Progenitor cell of endocrine pancreas (in vitro differentiated cells): ENCODE results near the gene LCMT2. TPM values are rescaled to one million over a fixed set of nuclear protein-coding genes. Genes with fewer than 3 reads are reported as not detected.

Source experiments
- DNase-seq: peaks from one replicate; pipeline ENCODE4 v3.0.0; 2021; ENCODE audit warnings: low spot score; ENCODE audit not compliant: unreplicated experiment
- H3K27ac Mint-ChIP-seq: 2 replicates; pipeline ENCODE4 v1.8.0; 2021; ENCODE audit warnings: mild to moderate bottlenecking, moderate library complexity, mixed read lengths
- H3K27me3 Mint-ChIP-seq: 2 replicates; pipeline ENCODE4 v1.8.0; 2021; ENCODE audit warnings: mixed read lengths
- H3K36me3 Mint-ChIP-seq: 2 replicates; pipeline ENCODE4 v1.8.0; 2022; ENCODE audit warnings: mixed read lengths; ENCODE audit not compliant: insufficient read depth
- H3K4me1 Mint-ChIP-seq: 2 replicates; pipeline ENCODE4 v1.8.0; 2021; ENCODE audit warnings: low read depth, mixed read lengths
- H3K4me3 Mint-ChIP-seq: 2 replicates; pipeline ENCODE4 v1.8.0; 2021; ENCODE audit warnings: low read depth, mild to moderate bottlenecking, moderate library complexity, mixed read lengths
- H3K9me3 Mint-ChIP-seq: 2 replicates; pipeline ENCODE4 v1.8.0; 2021; ENCODE audit warnings: low read depth, mixed read lengths
- long read RNA-seq: library from polyadenylated mRNA; unstranded; transcript quantifications from one replicate; pipeline ENCODE4 v2.0.0, GENCODE V29; 2020
- total RNA-seq: library from RNA; stranded (reverse); gene quantifications from 2 replicates; pipeline ENCODE4 v1.2.1, GENCODE V29; 2021
- TF ChIP-seq, protein P1 (sequence below): fragments of 200-600 bp; sonication (generic); IDR thresholded peaks from one replicate; pipeline ENCODE4 v1.5.0; 2021; ENCODE audit warnings: antibody characterized with exemption, mild to moderate bottlenecking; ENCODE audit not compliant: unreplicated experiment

Gene LCMT2, protein sequence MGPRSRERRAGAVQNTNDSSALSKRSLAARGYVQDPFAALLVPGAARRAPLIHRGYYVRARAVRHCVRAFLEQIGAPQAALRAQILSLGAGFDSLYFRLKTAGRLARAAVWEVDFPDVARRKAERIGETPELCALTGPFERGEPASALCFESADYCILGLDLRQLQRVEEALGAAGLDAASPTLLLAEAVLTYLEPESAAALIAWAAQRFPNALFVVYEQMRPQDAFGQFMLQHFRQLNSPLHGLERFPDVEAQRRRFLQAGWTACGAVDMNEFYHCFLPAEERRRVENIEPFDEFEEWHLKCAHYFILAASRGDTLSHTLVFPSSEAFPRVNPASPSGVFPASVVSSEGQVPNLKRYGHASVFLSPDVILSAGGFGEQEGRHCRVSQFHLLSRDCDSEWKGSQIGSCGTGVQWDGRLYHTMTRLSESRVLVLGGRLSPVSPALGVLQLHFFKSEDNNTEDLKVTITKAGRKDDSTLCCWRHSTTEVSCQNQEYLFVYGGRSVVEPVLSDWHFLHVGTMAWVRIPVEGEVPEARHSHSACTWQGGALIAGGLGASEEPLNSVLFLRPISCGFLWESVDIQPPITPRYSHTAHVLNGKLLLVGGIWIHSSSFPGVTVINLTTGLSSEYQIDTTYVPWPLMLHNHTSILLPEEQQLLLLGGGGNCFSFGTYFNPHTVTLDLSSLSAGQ
- total RNA-seq = 11.0 and 11.5 TPM in 2 replicates
- long read RNA-seq, full-length matches to known transcripts = 44 of 44 reads
- long read RNA-seq, partial matches to known transcripts = 0 of 44 reads
- long read RNA-seq, other reads (novel, unspliced or antisense) = 0 of 44 reads

DNA sequence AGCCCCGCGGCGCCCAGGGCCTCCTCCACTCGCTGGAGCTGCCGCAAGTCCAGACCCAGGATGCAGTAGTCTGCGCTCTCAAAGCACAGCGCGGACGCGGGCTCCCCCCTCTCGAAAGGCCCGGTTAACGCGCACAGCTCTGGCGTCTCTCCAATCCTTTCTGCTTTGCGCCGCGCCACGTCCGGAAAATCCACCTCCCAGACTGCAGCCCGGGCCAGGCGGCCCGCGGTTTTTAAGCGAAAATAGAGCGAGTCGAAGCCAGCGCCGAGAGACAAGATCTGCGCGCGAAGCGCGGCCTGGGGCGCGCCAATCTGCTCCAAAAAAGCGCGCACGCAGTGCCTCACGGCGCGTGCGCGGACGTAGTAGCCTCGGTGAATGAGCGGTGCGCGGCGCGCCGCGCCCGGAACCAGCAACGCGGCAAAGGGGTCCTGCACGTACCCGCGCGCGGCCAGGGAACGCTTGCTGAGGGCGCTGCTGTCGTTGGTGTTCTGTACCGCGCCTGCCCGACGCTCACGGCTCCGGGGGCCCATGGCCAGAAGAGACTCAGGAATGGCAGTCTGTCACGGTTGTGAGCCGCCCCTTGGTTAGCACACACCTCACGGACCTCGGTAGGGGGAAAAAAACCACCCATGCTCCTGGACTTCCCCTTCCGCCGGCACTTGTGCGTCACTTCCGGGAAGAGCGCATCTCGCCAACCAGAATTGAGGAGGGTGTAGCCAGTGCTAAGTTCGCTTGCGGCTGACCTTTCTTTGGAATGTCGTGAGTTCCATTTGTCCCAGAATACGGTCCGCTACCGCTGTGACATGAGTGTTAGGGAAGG is at the start of gene LCMT2:
LCMT2 (minus strand) TSS at position 614 of the 820 bp plus-strand sequence; CDS start at position 530, 84 bp downstream.
- TF ChIP-seq, protein P1, sequence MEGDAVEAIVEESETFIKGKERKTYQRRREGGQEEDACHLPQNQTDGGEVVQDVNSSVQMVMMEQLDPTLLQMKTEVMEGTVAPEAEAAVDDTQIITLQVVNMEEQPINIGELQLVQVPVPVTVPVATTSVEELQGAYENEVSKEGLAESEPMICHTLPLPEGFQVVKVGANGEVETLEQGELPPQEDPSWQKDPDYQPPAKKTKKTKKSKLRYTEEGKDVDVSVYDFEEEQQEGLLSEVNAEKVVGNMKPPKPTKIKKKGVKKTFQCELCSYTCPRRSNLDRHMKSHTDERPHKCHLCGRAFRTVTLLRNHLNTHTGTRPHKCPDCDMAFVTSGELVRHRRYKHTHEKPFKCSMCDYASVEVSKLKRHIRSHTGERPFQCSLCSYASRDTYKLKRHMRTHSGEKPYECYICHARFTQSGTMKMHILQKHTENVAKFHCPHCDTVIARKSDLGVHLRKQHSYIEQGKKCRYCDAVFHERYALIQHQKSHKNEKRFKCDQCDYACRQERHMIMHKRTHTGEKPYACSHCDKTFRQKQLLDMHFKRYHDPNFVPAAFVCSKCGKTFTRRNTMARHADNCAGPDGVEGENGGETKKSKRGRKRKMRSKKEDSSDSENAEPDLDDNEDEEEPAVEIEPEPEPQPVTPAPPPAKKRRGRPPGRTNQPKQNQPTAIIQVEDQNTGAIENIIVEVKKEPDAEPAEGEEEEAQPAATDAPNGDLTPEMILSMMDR = no peak
- H3K27ac Mint-ChIP-seq = peak within 1 kb of the TSS; percentile 97
- DNase-seq = peak; percentile 65
- peaks cover 6% of the 10 kb centered on the region for H3K27me3 Mint-ChIP-seq
- peak within 1 kb of the TSS; percentile 92 for H3K4me3 Mint-ChIP-seq
- no peaks in the 10 kb centered on the region for H3K9me3 Mint-ChIP-seq
- peaks cover 16% of the 10 kb centered on the region for H3K4me1 Mint-ChIP-seq
- peaks cover 5% of the 10 kb centered on the region for H3K36me3 Mint-ChIP-seq

DNA sequence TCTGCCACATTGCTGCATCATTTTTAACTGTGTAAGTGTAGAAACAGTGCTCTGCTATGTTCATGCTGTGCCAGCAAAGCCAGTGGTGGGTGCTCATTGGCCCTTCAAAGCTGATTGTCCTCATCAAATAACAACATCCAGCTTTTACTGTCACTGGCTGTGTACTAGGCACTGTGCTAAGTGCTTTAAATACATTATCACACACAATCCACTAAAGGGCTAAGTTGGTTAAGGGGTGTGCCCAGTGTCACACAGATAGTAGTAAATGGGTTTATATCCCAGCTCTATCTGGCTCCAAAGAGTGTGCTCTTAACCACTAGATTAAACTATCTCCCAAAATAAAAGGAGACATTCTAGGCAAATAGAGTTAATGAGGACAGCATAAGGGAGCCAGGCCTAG is 48.2 kb upstream of the LCMT2 start:
- Mint-ChIP-seq H3K36me3 (peaks cover 34% of the 10 kb centered on the region), H3K27ac (no peak overlapping the region), H3K4me3 (no peak overlapping the region), H3K27me3 (no peaks in the 10 kb centered on the region), H3K4me1 (no peaks in the 10 kb centered on the region), H3K9me3 (no peaks in the 10 kb centered on the region)
- DNase-seq = no peak
- TF ChIP-seq, protein P1 = no peak

DNA sequence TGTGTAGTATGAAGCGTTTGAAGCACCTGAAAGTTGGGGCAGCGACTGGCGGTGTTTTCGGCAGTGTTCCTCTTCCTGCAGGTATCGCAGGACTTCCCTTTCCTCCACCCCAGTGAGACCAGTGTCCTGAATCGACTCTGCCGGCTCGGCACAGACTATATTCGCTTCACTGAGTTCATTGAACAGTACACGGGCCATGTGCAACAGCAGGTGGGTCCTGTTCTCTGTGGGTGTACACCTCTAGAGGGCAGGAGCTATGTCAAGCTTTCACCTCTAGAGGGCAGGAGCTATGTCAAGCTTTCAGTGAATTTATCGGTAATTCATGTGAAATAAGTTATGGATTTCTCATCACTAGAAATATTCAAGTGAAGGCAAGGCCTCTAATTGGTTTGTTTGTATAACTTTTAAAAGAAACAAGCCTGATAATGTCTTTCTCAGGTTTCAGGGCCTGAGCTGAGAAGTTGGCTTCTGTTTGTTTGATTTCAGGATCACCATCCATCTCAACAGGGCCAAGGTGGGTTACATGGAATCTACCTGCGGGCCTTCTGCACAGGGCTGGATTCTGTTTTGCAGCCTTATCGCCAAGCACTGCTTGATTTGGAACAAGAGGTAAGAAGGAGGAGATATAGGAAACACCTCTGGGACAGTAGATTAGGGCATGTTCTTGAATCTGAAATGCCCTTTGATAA is 45.8 kb upstream of the LCMT2 start:
- H3K27me3 Mint-ChIP-seq = no peaks in the 10 kb centered on the region
- TF ChIP-seq, protein P1 = peak; percentile 74
- H3K27ac Mint-ChIP-seq = no peak overlapping the region
- peaks cover 9% of the 10 kb centered on the region for H3K4me1 Mint-ChIP-seq
- peaks cover 25% of the 10 kb centered on the region for H3K36me3 Mint-ChIP-seq
- no peaks in the 10 kb centered on the region for H3K9me3 Mint-ChIP-seq
- peak; percentile 12 for DNase-seq
- no peak overlapping the region for H3K4me3 Mint-ChIP-seq

DNA sequence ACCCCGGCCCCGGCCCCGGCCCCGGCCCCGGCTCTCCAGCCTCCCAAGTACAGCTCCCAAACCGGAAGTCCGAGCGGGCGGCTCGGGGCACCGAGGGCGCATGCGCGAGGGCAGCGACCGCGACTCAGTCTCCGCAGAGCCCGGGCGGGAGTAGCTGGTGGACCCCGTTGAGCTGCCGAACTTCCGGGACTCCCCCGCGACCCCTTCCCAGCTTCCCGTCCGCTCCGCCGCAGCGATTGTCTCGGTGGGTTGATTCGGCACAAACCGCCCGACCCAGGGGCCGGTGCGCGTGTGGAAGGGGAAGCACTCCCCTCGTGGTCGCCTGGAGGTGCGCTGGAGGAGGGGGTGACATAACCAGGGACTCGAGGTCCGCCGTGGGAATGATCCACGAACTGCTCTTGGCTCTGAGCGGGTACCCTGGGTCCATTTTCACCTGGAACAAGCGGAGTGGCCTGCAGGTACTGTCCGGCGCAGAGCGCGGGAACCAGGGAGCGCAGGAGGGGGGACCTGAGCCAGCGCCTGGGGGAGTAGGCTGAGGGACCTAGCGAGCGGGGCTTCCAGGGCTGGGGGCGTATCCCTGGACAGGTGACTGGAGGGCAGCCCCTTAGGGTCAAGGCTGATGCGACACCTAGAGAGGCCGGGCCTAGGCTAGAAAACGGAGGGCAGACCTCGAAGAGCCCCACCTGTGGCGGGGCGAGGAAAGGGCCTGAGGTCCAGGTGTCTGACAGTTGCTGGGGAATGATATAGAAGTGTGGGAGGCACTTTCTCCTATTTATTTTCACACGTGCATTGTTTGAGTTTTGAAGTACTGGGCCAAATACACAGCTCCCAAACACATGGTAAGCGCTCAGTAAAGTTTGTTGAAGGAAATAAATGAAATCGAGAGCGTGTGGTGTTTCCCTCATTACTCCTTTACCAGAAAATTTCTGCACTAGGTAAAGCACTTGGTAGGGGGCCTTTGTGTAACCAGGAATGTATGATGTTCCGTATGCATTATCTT is 40.9 kb upstream of the LCMT2 start, which contains the start of the genes TUBGCP4 and ZSCAN29:
TUBGCP4 (plus strand) TSS at position 127 of the 1,000 bp plus-strand sequence; CDS start at position 381, 254 bp downstream.
ZSCAN29 (minus strand) TSS at position 69 of the 1,000 bp plus-strand sequence. CDS start 1,130 bp downstream, outside the sequence.
- H3K27ac Mint-ChIP-seq = peak within 1 kb of the TSS; percentile 92
- peak; percentile 87 for DNase-seq
- peak within 1 kb of the TSS; percentile 97 for H3K4me3 Mint-ChIP-seq
- peaks cover 39% of the 10 kb centered on the region for H3K36me3 Mint-ChIP-seq
- peaks cover 33% of the 10 kb centered on the region for H3K4me1 Mint-ChIP-seq
- TF ChIP-seq, protein P1 = peak; percentile 56
- H3K9me3 Mint-ChIP-seq = peaks cover 16% of the 10 kb centered on the region
- H3K27me3 Mint-ChIP-seq = no peaks in the 10 kb centered on the region
